Cardiac septum (tissue), 1 donor: ENCODE data around the gene NQO2. TPM values are rescaled to one million over a fixed set of nuclear protein-coding genes. Genes with fewer than 3 reads are reported as not detected.
"Not testable (repeated sequence)": the region's sequence is repeated elsewhere in the genome, so short reads cannot be mapped to it uniquely, and the experiment has no call there.

Experiments used
- DNase-seq: peaks from one replicate; pipeline ENCODE4 v3.0.0-alpha.2; 2020; ENCODE audit warnings: low spot score
- intact Hi-C: fragments of 100-400 bp; cut with DNase I; formaldehyde crosslinking; loops from one replicate; pipeline ENCODE4 v1.14.0; 2022
- total RNA-seq: library from RNA; stranded (reverse); fragmentation: NEBNext Ultra II Directional; extraction: Animal tissue kit (Norgen Biotek cat#: 25700); gene quantifications from one replicate; pipeline ENCODE4 v1.2.1, GENCODE V29; 2021
- donor health status: DM: no; HTN: no; CAD: no.

Gene NQO2
- total RNA-seq, 1 donor from 2014 or later, result 37.9 TPM

GRCh38 chr6:2986722-2987221 is 12.9 kb upstream of the NQO2 start:
- no peak for DNase-seq
- intact Hi-C loops, result loop anchor here (5.0 kb wide), 1 partner anchor 54 kb away; no protein-coding TSS in a partner anchor

GRCh38 chr6:2988094-2988425 is 11.6 kb upstream of the NQO2 start:
- DNase-seq, result no peak
- intact Hi-C loops, result loop anchor here (1.0 to 5.0 kb wide), 5 partner anchors 17 to 197 kb away; partner anchors contain the start of gene SERPINB6

GRCh38 chr6:2988426-2989331 is 11.0 kb upstream of the NQO2 start:
- DNase-seq, result peak; percentile 95
- intact Hi-C loops, result loop anchor here (1.0 to 5.0 kb wide), 5 partner anchors 17 to 198 kb away; partner anchors contain the start of gene SERPINB6

GRCh38 chr6:2989332-2990247 is 10.1 kb upstream of the NQO2 start:
- peak; percentile 88 for DNase-seq
- intact Hi-C loops, result loop anchor here (2.0 to 5.0 kb wide), 3 partner anchors 57 to 199 kb away; no protein-coding TSS in a partner anchor

- intact Hi-C loops, result no loop called here
- no peak for DNase-seq
These were observed 9.3 kb upstream of the NQO2 start for GRCh38 chr6:2990248-2990931.

- no peak for DNase-seq
- intact Hi-C loops, result no loop called here
These were observed 8.7 kb upstream of the NQO2 start for GRCh38 chr6:2990932-2991506.

GRCh38 chr6:2992330-2992979 is 7.2 kb upstream of the NQO2 start:
- DNase-seq, result no peak
- intact Hi-C loops, result no loop called here

GRCh38 chr6:2993755-2994317 is 5.9 kb upstream of the NQO2 start:
- DNase-seq, result peak; percentile 9
- intact Hi-C loops, result no loop called here

- intact Hi-C loops, result loop anchor here (2.0 kb wide), 1 partner anchor 56 kb away; no protein-coding TSS in a partner anchor
These were observed 1.3 kb upstream of the NQO2 start for GRCh38 chr6:2998249-2998997.

GRCh38 chr6:2998998-2999617 is 586 bp upstream of the NQO2 start:
- intact Hi-C loops, result loop anchor here (2.0 kb wide), 1 partner anchor 56 kb away; no protein-coding TSS in a partner anchor
- DNase-seq, result no peak

More at GRCh38 chr6:2998249-2998997, 1.3 kb upstream of the NQO2 start:
- DNase-seq, result peak; percentile 60

GRCh38 chr6:3001146-3001772 is 1.6 kb downstream of the NQO2 start:
- peak; percentile 38 for DNase-seq

GRCh38 chr6:3001773-3002293 is 2.1 kb downstream of the NQO2 start:
- intact Hi-C loops, result no loop called here
- DNase-seq, result peak; percentile 76

More at GRCh38 chr6:3001146-3001772, 1.6 kb downstream of the NQO2 start:
- intact Hi-C loops, result no loop called here

- DNase-seq, intact Hi-C loops: not testable (repeated sequence)
These were observed 3.5 kb downstream of the NQO2 start for GRCh38 chr6:3003226-3003625.

GRCh38 chr6:3005077-3005476 is 5.4 kb downstream of the NQO2 start:
- peak; percentile 41 for DNase-seq
- intact Hi-C loops, result no loop called here

GRCh38 chr6:3005874-3006273 is 6.2 kb downstream of the NQO2 start:
- DNase-seq, result no peak
- intact Hi-C loops, result no loop called here

GRCh38 chr6:3006476-3006875 is 6.8 kb downstream of the NQO2 start:
- intact Hi-C loops, result no loop called here
- DNase-seq, result no peak
